WERI-Rb-1 (cell line): ENCODE measurements around the gene MYLIP.

Experiments
- DNase-seq: peaks from one replicate; pipeline ENCODE4 v3.0.0-alpha.2; 2020
- H3K27ac ChIP-seq: fragments of 250-450 bp; sonication (Bioruptor Pico); 2 replicates; pipeline ENCODE4 v1.5.1; 2020; ENCODE audit warnings: mild to moderate bottlenecking, moderate library complexity
- H3K27me3 ChIP-seq: fragments of 250-450 bp; sonication (Bioruptor Pico); 2 replicates; pipeline ENCODE4 v1.5.1; 2021; ENCODE audit warnings: mild to moderate bottlenecking, low read depth, moderate library complexity; ENCODE audit not compliant: insufficient read depth, severe bottlenecking
- H3K36me3 ChIP-seq: fragments of 250-450 bp; sonication (Bioruptor Pico); 2 replicates; pipeline ENCODE4 v1.5.1; 2020; ENCODE audit warnings: mild to moderate bottlenecking, moderate library complexity
- H3K4me3 ChIP-seq: 2 replicates; pipeline ENCODE4 v1.5.1; 2011; ENCODE audit warnings: low read depth, mild to moderate bottlenecking, control low read depth, low read length
- H3K9me3 ChIP-seq: fragments of 250-450 bp; sonication (Bioruptor Pico); 2 replicates; pipeline ENCODE4 v1.5.1; 2021; ENCODE audit warnings: mild to moderate bottlenecking, moderate library complexity; ENCODE audit not compliant: severe bottlenecking
- TF ChIP-seq, protein P1 (sequence below): IDR thresholded peaks from 2 replicates; pipeline ENCODE4 v1.5.1; 2011; ENCODE audit warnings: low read depth, mild to moderate bottlenecking, control low read depth, inconsistent platforms, low read length

The MYLIP gene

DNA sequence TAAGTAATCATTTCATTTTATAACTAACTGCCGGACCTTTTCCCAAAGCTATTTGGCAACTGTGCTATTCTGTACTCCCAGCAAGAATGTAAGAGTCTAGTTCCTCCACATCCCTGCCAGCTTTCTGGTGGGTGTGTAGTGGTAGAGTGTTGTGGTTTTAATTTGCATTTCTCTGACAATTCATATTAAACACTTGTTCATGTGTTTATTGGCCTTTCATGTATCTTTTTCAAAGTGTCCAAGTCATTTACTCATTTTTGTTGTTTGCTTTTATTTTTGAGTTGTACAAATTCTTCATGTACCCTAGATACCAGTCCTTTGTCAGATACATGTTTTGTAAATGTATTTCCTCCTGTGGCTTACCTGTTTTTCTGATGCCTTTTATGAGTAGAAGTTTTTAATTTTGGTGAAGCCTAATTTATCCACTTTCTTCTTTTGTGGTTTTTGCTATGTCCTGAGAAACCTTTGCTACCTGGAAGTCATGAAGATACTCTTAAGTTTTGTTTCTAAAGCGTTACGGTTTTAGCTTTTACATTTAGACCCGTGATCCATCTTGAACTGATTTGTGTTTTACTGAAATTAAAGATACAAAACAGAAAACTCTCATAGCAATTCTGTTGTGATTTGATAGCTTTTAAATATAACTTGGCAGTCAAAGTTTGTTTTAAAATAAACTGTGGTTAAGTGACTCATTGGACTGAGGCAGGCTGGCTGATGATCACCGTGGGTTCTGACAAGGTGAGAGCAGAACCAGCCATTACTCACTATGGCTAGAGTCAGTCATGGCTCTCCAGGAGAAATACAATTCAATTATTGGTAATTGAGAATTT, 8.0 kb downstream of the MYLIP start:
- no peak for DNase-seq
- H3K4me3 ChIP-seq: no peak overlapping the region
- H3K36me3 ChIP-seq: peaks cover 72% of the 10 kb centered on the region
- H3K9me3 ChIP-seq: no peaks in the 10 kb centered on the region
- no peaks in the 10 kb centered on the region for H3K27me3 ChIP-seq
- H3K27ac ChIP-seq: no peak overlapping the region
- TF ChIP-seq, protein P1, sequence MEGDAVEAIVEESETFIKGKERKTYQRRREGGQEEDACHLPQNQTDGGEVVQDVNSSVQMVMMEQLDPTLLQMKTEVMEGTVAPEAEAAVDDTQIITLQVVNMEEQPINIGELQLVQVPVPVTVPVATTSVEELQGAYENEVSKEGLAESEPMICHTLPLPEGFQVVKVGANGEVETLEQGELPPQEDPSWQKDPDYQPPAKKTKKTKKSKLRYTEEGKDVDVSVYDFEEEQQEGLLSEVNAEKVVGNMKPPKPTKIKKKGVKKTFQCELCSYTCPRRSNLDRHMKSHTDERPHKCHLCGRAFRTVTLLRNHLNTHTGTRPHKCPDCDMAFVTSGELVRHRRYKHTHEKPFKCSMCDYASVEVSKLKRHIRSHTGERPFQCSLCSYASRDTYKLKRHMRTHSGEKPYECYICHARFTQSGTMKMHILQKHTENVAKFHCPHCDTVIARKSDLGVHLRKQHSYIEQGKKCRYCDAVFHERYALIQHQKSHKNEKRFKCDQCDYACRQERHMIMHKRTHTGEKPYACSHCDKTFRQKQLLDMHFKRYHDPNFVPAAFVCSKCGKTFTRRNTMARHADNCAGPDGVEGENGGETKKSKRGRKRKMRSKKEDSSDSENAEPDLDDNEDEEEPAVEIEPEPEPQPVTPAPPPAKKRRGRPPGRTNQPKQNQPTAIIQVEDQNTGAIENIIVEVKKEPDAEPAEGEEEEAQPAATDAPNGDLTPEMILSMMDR: no peak

DNA sequence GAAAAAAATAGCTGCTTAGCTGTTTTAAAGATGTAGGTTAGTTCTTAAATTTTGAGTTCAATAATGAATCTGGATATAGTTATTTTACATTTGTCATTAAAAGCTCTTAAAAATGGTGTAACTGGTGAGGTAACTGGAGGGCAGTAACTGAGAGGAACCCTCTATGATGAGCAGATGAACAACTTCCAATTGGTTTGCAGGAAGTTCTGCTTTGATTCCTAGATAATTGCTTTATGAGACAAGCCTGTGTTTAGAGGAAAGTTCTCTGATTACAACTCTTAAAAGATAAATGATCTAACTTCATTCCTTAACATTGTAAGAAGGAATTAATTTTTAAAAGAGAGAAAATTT, 8.5 kb downstream of the MYLIP start:
- Histone ChIP-seq H3K27me3 (no peaks in the 10 kb centered on the region), H3K9me3 (no peaks in the 10 kb centered on the region), H3K27ac (no peak overlapping the region), H3K4me3 (no peak overlapping the region), H3K36me3 (peaks cover 72% of the 10 kb centered on the region)
- TF ChIP-seq, protein P1: no peak
- no peak for DNase-seq

DNA sequence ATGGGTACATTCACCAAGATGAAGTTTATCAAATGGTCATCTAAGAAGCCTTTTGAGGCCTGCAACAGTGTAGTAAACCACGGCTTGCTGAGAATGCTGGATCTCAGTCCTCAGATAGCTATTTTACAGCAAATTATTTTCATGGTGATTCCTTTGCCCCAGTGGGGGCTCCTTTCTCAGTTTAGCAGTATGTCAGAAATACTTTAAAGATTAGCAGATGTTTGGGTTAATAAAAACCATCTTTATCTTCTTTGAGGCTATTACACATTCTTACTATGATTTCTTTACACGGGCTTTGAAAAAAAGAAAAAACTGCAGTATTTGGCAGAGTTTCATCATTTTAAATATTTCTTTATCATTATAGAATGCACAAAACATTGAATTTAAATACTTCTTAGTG, 10.7 kb downstream of the MYLIP start:
- H3K36me3 ChIP-seq: peaks cover 72% of the 10 kb centered on the region
- no peak overlapping the region for H3K4me3 ChIP-seq
- H3K27ac ChIP-seq: no peak overlapping the region
- H3K27me3 ChIP-seq: no peaks in the 10 kb centered on the region
- H3K9me3 ChIP-seq: no peaks in the 10 kb centered on the region
- no peak for DNase-seq
- TF ChIP-seq, protein P1: no peak

DNA sequence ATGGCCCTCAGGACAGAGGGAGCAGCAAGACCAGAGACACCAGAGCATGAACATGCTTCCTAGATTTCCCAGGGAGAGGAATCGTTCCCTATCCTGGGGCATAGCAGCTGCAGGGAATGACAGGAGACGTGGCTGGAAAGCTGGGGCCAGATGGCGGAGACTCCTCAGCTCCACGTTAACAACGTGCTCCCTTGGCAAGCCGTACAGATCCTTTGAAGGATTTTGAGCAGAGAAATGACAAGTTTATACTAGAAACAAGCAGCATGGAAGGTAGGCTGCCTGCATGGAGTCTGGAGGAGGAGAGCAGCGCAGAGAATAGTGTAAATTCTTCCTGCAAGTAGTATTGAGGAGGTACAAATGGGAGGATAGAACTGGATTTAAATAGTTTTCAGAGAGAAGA, 11.7 kb downstream of the MYLIP start:
- peak; percentile 42 for DNase-seq
- Histone ChIP-seq H3K36me3 (peaks cover 75% of the 10 kb centered on the region), H3K9me3 (no peaks in the 10 kb centered on the region), H3K27ac (no peak overlapping the region), H3K4me3 (no peak overlapping the region), H3K27me3 (no peaks in the 10 kb centered on the region)
- TF ChIP-seq, protein P1: no peak

DNA sequence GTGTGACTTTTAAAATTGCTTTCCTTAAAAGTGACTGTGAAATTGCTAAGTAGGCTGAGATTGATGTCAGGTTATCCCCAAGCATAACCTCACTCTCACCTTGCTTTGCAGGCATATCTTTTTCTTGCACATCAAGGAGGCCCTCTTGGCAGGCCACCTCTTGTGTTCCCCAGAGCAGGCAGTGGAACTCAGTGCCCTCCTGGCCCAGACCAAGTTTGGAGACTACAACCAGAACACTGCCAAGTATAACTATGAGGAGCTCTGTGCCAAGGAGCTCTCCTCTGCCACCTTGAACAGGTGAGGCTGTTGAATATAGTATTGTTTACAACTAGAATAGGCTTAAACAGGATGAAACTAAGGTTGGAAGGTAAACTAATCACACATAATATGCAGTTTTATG, 12.6 kb downstream of the MYLIP start:
- H3K27ac ChIP-seq: no peak overlapping the region
- H3K9me3 ChIP-seq: no peaks in the 10 kb centered on the region
- H3K27me3 ChIP-seq: no peaks in the 10 kb centered on the region
- no peak for DNase-seq
- peaks cover 81% of the 10 kb centered on the region for H3K36me3 ChIP-seq
- TF ChIP-seq, protein P1: no peak
- no peak overlapping the region for H3K4me3 ChIP-seq

DNA sequence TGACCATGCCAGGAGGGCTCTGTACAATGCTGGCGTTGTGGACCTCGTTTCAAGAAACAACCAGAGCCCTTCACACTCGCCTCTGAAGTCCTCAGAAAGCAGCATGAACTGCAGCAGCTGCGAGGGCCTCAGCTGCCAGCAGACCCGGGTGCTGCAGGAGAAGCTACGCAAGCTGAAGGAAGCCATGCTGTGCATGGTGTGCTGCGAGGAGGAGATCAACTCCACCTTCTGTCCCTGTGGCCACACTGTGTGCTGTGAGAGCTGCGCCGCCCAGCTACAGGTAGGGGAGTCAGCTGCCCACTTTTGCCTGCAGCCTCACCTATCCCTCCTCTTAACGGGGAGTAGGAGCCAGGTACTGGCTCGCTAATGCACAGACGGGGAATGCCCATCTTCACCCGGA, 16.2 kb downstream of the MYLIP start:
- H3K36me3 ChIP-seq: peaks cover 94% of the 10 kb centered on the region
- TF ChIP-seq, protein P1: no peak
- no peak overlapping the region for H3K4me3 ChIP-seq
- DNase-seq: no peak
- no peaks in the 10 kb centered on the region for H3K9me3 ChIP-seq
- H3K27ac ChIP-seq: no peak overlapping the region
- no peaks in the 10 kb centered on the region for H3K27me3 ChIP-seq
